ENCODE results near the gene IL1RAPL2.
"Not testable (repeated sequence)": the region's sequence is repeated elsewhere in the genome, so short reads cannot be mapped to it uniquely, and the experiment has no call there.

IL1RAPL2 gene

DNA sequence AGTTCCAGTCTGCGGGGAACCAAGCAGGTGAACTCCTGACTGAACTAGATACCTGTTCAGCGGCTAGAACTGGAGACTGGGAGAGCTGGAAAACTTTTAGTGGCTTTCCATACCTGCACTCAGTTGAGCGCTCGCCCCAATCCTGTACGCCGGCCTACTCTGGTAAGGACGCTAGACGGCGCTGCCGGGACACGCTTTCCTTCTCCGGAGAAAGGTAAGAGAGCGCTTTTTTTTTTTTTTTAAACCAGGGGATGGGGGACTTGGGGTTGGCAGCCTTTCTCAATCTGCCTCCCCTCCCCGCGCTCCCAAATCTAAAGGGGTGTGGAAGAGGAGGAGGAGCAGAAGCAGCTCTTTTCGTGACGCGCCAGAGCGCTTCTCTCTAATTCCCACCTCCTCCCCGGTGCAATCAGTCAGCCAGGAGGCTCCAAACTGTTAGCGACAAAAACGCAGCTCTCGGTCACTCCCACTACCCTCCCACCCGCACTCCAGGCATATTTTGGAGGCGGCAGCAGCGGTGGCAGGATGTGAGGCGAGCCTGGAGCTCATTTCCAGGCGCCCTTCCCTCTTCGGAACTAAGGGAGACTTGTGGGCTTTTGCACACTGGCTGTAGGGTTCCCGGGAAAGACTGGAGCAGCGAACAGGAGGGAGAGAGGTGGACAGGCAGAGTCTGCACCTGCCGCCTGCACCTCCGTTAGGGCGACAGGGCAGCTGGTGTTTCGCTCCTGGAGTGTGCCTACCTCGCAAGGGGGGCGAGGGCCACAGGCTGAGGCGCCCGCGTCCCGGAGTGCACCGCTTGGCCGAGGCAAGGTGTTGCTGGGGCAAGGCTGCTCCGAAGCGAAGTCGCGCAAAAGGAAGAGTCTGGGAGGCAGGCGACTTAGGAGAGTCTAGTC is at the start of gene IL1RAPL2:
IL1RAPL2 (plus strand) TSS at position 409 of the 890 bp plus-strand sequence.
- DNase-seq, result no peak

DNA sequence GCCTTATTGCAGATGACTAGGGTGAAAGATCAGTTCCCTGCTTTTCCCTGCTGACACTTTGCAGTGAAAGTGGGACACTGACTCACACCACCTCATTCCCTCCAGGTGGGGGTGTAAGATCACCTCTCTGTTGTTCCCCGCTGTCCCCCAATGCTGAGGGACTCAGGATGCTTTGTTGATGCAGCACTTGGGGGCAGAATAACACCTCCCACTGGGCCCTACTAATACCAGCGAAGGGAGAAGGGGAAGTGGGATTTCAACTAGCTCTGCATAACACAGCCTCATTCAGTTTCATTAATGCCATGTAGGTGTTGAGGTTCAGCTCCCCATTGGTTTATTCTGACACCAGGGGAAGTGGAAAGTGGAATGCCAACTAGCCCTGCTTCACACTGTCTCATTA is 43.6 kb upstream of the IL1RAPL2 start:
- no peak for DNase-seq

DNA sequence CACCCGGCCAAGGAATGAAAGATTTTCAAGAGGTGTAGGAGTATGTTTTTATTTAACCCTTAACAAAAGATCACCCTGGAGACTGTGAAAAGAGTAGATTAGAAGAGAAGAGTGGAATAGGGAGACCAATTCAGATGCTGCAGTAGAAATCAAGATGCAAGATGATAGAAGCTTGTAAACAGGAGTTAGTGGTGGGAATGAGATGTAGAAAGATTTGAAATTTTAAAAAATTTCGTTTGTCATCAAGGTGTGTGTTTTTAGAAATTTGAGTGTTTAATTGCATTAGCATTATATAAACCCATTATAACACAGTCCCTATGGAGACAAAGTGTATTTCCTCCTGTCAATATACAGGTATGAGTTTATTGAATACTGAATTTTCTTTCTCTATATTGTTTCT is 42.1 kb upstream of the IL1RAPL2 start:
- DNase-seq, result no peak

DNA sequence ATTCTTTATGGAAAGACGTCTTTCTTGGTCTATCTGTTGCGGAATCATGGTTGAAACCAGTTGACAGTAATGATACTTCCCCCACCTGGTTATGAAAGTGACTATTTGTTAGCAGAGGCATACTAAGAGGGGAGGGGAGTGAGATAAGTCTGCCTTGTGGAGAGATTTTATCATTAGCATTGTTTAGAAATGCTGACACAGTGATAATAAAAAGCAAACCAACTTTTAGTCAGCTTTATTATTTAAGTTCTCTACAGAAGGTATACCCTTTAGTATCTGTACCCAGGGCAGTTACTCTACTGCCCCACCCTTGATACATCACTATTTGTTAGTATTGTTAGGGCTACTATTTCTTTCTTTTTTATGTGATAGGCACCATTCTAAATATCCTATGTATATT is 26.9 kb upstream of the IL1RAPL2 start:
- DNase-seq, result no peak

DNA sequence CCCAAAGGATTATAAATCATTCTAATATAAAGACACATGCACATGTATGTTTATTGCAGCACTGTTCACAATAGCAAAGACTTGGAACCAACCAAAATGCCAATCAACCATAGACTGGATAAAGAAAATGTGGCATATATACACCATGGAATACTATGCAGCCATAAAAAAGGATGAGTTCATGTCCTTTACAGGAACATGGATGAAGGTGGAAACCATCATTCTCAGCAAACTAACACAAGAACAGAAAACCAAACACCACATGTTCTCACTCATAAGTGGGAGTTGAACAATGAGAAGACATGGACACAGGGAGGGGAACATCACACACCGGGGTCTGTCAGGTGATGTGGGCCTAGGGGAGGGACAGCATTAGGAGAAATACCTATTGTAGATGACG is 23.6 kb upstream of the IL1RAPL2 start:
- not testable (repeated sequence) for DNase-seq

DNA sequence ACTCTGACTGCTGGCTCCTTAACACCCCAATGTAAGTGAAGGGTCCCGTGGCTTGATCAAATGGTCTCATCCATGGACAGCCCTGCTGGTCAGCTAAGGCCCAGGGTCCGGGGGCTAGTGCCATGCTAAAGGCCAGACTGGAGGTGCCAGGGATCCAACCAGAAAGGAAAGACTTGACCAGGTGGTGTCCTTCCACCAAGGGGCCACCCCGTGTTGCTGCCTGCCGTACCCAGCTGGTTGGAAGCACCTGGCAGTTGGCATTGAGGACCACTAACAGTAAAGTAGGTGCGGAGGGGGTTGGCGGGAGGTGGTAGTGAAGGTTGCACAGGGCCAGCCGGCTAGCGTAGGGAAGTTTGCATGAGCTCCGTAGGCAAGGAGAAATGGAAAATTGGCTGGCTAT is 1.7 kb upstream of the IL1RAPL2 start:
- DNase-seq, result no peak

DNA sequence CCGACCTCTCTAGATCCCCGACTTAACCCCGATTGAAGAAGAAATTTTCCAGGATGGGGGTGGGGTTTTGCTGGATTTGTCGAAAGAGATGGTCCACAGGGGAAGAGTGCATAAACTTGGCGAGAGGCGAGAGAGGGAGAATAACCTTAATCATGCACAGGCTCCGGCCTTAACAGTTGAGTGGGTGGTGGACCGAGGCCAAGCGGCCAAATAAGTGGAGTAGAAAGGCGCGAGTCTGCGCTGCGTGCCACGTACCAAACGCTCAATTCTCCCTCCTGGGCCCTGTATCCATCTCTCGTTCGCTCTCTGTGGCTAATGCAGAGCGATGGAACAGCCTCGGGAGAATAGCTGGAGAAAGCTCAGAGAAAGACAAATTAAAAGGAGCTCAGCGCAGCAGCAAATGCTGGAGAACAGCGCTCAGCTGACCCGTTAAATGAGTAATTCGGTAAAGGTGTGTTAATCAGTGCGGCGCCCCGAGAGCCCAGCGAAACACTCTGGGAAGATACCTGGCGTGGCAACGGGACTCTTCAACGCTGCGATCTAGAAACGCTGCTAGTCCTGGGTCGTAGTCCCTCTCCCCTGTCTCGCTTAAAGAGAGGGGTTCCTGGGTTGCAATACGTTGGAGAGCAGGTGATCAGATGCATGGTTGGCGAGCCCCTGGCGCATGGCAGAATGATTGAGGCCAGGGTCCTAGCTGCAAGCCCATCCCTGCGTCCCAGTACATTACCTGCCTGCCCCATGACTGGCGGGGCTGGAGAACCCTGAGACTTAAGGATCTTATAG is 887 bp upstream of the IL1RAPL2 start:
- DNase-seq, result no peak

DNA sequence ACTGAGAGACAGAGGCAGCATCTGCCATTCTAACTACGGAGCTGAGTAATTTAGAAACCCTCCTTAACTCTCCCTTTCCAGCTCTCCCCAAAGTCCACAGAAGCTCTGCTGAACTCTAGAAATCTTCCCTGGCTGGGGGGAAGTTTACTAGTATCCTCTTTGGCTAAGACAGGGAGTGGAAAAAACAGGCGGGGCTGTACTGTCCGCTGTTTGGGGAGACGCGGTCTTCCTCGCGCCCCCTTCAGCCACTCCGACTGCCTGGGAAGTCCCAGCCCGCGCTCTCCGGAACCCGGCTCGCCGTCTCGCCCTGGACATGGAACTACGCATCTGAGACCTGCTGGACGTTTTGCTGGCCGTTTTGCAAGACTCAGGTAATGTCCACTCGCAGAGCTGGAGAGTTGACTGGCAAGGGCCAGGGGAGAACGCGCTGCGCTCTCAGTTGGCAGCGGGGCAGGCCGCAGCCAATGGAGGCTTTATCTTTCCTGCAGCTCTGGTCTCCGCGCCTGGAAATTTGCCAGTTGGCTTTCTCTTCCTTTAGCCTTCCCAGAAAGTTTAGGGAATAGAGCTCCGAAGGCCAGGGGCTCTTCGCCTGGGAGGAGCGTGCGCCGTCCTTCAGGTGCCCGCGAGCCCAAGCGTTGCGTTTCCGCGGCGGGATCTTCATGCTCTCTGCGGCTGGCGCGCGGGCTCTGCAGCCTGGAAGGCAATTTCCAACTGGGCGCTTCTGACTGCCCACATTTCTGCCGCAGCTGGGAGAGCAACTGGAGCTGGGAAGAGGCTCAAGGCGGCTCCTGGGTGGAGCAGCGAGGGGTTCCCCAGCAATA is 892 bp downstream of the IL1RAPL2 start:
- no peak for DNase-seq

DNA sequence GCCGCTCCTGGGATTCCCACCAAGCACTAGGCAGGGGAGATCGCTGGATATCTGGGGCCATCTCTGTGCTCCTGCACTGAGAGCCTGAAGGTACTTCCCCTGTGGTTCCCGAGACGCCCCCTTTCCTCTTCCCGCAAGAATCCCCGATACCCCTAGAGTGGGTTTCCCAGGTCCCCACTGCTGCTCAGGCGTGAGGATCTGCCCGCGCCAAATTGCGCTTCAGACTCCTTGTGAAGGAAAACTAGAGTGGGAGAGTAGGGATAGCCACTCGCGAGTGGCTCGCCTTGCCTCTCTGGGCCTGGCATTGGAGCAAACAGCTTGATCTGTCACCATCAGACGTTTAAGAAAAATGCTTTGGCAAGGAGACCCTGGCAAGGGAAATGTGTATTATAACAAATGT is 1.5 kb downstream of the IL1RAPL2 start:
- no peak for DNase-seq

DNA sequence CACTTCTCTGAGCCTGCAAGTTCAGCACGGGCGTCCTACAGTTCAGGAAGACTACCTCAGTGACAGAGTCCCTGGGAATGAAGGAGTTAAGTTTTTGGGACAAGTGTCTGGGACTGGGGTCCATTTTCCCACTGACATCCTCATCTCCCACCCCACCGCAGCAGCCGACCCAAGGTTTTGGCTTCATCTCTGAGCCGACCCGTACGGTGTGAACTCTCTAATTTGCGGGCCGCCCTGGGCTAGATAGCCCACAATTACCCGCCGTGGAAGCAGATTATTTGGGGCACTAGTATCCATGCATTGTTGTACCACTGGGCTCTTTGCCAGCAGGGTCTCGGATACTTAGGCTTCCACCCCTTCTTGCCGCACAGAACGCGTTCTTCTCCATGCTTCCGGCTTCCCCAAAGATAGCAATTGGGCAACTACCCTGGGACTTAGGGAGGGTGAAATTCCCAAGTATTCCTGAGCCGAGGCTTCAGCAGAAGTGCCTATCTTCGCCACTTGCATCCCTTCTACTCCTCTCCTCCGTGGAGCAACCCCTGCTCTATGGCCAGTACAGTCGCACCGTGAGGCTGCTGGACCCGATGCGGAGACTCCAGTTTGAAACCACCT is 2.4 kb downstream of the IL1RAPL2 start:
- DNase-seq, result no peak

DNA sequence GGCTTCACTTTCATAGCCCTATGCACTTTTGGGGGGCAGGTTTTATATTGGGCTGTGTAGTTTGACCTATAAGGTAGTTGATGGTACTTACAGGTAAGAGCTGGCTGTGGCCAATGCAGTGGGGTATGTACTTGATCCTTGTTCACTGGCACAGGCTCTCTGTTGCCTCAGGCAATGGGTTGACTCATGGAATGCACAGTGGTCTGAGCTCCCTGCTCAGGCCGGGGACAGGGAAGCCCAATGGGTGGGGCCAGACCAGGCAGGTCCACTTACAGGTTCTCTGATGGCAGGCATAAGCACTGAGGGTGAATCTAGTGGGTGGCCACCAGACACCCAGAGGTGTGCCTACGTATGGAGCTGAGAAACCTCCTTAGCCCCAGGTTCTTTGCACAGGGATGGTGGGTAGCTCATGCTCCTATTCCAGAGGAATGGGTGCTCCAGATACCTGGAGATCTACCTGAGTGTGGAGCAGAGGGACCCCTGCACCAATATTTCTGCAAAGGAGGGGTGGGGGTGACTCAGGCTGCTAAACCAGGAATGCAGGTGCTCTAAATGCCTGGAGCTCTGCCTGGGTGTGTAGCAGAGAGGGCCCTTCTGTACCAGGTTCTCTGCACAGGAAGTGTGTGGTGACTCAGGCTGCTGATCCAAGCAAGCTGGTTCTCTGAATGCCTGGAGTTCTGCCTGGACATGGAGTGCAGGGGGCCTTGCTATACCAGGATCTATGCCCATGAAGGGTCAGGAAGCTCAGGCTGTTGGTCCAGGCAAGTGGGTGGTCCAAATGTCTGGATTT is 52.3 kb downstream of the IL1RAPL2 start:
- no peak for DNase-seq

DNA sequence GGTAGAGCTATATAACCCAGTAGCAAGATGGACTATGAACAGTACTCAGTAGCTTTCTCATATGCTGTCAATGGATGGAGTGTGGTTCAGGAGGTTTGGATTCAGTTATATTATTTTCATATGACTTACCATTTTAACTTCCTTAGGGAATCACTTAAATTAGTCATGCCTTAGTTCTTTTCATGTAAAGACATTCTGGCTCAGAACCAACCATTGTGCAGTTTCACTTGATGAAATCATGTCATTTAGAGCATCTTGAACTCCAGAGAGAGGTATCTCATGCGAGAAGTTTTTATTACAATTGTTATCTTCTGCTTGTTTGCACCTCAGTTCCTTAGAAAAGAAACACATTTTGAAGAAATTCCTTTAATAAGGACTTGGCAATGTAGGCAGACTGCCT is 55.8 kb downstream of the IL1RAPL2 start:
- DNase-seq, result no peak

DNA sequence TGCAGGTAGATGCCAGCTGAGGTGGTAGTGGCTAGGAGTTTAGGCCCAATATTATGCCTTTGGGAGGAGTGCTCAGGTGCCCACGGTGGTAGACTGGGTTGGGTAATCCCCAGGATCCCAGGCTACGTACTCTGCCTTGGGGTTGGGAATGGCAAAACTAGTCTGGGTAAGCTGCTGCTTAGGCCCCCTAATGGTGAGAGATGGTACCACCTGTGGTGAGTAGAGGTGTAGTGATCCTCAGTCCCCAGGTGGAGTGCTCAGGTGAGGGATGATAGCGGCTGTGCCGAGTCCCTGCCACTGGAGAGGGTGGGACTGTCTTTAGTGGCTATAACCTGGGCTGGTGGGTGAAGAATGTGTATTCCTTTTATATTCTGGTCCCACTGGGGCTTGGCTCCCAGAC is 75.2 kb downstream of the IL1RAPL2 start:
- DNase-seq, result no peak

DNA sequence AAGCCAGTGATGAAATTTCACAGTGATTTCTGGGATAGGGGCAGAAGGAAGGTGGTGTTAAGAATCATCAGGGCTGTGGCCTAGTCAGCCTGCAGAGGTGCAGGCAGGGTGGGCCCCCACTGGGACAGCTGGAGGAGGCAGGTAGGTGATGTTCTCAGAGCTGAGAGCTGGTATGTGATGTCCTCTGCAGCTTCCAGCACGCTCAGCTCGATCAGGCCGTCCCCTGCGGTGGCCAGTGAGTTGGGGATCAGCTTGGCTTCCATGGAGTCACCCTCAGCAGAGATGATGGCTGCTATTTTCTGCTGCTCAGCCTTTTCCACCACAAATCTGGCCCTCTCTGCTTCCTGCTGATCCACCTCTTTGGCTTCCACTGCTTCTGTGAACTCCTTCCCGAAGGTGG is 81.1 kb downstream of the IL1RAPL2 start:
- DNase-seq, result no peak

DNA sequence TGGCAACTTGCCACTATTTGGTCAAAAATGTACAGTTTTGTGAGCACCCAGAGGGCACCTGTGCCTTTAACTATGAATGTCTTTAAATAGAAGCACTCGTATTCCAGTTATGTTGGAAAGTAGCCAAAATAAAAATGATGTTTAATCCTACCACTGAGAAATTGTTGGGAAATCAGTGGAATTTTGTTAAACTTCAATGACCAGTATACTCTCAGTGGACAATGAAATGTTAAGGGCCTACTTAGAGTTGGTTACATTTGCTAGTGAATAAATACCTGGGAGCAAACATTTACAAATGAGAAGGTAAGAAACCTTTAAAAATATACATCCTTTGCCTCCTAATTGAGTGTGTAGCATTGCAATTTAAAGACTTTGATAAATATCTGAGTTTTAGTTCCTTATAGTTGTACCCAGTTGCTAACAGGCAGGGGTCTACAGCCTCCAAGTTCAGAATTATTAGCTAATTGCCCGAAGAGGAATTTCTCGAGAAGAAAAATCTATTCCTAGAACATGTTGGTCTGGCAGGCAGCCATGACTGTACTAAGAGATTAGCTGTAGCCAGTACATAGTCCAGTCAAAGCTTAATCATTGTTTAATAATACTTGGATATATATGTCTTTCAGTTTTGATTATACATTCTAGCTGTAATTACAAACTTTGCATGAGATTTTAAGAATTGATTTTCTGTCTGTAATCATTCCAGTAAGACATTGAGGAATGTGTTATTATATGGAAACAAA is 93.2 kb downstream of the IL1RAPL2 start:
- no peak for DNase-seq

DNA sequence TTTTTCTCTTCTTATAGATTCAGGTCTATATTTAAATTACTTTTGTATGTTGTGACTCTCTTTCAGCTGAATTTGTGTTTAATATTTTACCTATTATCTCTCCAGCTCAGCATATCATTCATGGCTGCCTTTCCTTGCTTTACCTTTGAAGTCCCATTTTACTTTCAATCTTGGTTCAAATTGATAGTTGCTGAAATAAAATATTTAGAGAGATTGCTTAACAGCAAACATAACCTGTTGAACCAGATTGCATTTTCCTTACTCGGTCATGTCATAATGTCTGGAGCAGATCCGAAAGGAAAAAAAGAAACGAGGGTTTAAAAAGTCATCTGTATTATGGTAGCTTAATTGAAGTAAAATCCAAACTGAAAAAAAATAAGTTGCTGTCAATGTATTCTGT is 94.1 kb downstream of the IL1RAPL2 start:
- no peak for DNase-seq

DNA sequence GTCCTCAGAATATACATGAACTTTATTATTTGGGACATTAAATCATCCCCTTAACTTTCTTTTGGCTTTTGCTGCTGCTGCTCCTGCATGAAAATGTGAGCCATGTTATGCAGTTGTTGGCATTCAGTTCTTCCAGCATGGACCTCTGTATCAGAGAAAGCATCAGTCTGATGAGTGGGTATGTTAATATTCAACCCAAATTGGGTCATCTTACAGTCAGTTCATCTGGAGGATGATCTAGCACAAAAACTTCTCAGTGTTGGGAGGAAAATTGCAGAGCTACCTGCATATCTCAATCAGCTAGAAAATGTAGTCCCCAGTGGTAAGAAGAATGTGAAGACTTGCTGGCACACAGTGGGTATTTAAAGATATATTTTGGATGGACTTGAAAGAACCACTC is 96.7 kb downstream of the IL1RAPL2 start:
- DNase-seq, result no peak

DNA sequence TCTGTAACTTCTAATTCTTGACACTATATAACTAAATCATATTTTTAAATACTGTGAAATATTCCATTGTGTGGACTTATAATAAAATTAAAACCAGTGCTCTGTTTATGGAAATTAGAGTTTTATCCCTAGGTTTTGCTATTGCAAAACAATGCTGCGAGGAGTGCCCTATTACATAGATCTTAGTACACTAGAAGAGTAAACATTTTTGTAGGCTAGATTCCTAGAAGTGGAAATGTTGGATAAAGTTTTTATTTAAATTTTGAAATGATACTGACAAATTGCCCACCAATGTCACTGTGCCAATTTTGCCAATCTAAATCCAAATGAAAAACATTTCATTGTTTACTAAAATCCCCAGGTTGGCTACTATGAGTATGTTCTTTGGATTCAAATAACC is 99.7 kb downstream of the IL1RAPL2 start:
- DNase-seq, result no peak

DNA sequence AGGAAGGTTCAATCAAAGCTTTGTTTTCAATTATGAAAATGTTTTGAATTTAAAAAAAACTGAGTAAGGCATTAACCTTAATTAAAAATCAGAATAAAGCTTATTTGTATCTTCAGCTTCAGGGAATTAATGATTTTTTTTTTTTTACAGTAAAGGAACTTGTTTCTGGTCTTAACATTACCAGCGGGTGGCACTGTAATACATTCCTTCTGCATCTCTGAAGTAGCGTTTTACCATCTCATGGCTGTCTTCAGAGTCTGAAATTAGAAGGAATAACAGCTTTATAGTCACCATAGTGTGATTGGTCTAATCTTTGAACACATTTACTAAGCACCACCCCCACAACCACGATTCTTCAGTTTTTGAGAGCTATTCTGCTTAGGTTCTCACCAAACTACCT is 102.6 kb downstream of the IL1RAPL2 start:
- peak; percentile 33 to 41 for DNase-seq

DNA sequence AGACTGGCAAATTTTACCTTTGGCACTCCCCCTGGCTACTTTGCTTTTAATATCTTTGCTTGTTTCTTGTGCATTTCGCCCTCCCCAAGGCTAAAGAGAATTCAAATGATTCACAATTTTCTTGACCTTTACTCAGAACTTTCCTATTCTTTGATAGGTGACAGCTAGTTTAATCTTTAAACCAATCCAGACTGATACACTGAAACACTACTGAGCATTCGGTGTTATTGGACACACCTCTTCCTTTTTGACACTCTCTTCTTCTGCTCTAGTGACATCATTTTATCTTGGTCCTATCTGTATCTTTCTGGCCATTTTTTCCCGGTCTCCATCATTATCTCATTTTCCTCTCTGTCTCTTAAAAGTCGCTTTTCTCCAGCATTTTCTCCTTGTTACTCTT is 103.1 kb downstream of the IL1RAPL2 start:
- DNase-seq, result no peak

DNA sequence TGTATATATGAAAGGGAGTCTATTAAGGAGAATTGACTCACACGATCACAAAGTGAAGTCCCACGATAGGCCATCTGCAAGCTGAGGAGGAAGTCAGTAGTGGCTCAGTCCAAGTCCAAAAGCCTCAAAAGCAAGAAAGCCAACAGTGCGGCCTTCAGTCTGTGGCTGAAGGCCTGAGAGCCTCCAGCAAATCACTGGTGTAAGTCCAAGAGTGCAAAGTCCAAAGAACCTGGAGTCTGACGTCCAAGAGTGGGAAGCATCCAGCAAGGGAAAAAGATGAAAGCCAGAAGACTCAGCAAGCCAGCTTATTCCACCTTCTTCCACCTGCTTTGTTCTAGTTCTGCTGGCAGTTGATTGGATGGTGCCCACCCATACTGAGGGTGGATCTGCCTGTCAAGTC is 104.1 kb downstream of the IL1RAPL2 start:
- DNase-seq, result no peak

Measured in Kasumi-1 (cell line).